Stimulated activated CD8-positive, alpha-beta memory T cell treated with anti-CD3 and anti-CD28 coated beads, Interleukin-12 subunit alpha, Interleukin-12 subunit beta, amount 100 ng/mL, for 4 hours (primary cell): ENCODE results near the gene SLCO1A2.
"Not testable (repeated sequence)": the region's sequence is repeated elsewhere in the genome, so short reads cannot be mapped to it uniquely, and the experiment has no call there.

Experiments
- DNase-seq: peaks from one replicate; pipeline ENCODE4 v3.0.0-alpha.2; 2020; ENCODE audit warnings: low read depth

Gene SLCO1A2, protein sequence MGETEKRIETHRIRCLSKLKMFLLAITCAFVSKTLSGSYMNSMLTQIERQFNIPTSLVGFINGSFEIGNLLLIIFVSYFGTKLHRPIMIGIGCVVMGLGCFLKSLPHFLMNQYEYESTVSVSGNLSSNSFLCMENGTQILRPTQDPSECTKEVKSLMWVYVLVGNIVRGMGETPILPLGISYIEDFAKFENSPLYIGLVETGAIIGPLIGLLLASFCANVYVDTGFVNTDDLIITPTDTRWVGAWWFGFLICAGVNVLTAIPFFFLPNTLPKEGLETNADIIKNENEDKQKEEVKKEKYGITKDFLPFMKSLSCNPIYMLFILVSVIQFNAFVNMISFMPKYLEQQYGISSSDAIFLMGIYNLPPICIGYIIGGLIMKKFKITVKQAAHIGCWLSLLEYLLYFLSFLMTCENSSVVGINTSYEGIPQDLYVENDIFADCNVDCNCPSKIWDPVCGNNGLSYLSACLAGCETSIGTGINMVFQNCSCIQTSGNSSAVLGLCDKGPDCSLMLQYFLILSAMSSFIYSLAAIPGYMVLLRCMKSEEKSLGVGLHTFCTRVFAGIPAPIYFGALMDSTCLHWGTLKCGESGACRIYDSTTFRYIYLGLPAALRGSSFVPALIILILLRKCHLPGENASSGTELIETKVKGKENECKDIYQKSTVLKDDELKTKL

GRCh38 chr12:21334771-21335325 is at the start of gene SLCO1A2:
Gene SLCO1A2 (minus strand): TSS chr12:21334917. CDS start chr12:21334647, 270 bp downstream.
- DNase-seq, result no peak

DNA sequence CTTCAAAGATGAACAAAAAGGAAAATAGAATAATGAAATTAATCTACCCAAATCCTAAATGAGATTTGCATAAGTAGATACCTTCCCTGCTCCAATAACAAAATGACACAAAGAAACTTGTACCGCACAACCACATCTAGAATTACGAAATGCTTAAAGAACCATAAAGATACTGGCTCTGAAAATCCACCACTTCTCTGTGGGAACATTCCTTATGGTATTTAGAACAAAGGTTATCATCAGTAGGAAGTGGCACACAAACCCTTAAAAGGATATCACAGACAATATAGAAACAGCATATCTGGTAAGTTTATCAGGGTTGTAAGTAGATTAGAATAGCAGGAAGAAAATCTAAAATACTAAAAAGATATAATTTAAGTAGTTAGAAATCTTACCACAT is 49.5 kb upstream of the SLCO1A2 start:
- no peak for DNase-seq

GRCh38 chr12:21381320-21381719 is 46.6 kb upstream of the SLCO1A2 start:
- DNase-seq, result not testable (repeated sequence)

DNA sequence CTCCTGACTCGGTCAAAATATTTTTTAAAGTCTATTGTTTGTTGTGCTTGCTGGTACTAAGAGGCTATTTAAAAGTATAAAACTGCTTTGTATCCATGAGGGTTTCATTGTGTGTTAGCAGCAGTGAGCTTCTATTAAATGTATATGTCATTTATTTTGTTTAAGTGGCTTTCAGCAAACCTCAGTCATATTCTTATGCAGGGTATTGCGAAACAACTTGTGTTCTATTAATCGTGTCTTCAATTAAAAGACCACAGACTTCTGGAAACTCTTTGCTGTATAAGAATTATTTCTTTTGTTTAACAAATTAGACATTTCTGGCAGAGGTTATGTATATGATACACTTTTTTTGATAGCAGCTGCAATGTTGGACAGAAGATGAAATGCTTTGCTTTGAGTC is 44.5 kb upstream of the SLCO1A2 start:
- no peak for DNase-seq

DNA sequence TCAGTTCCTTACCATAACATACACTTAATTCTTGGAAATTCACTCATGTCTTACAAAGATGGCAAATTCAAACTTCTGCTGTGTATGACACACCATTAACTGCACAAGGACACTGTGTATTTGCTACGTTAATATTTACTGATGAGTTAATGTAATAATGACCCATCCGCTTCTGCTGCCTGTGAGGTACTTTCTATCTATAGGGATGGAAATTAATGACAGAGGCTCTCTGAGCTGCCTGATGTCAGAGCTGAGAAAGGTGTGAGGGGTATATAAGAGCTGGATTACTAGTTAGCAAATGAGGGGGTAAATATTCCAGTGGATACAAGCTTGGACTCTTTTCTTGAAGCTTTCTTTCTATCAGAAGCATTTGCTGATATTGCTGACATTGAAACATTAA is 37.9 kb upstream of the SLCO1A2 start, which contains the start of gene IAPP:
Gene IAPP, plus strand, starts transcription at position 301 of the 400 bp plus-strand sequence. CDS start 450 bp downstream, outside the sequence.
- no peak for DNase-seq

GRCh38 chr12:21370845-21371449 is 36.2 kb upstream of the SLCO1A2 start:
- DNase-seq, result no peak

- DNase-seq, result no peak
Measured at GRCh38 chr12:21369141-21369980, 34.6 kb upstream of the SLCO1A2 start.

DNA sequence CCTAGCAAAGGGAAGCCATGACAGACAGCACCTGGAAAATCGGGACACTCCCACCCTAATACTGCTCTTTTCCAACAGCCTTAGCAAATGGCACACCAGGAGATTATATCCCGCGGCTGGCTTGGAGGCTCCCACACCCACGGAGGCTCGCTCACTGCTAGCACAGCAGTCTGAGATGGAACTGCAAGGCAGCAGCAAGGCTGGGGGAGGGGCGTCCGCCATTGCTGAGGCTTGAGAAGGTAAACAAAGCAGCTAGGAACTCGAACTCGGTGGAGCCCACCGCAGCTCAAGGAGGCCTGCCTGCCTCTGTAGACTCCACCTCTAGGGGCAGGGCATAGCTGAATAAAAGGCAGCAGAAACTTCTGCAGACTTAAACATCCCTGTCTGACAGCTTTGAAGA is 25.9 kb upstream of the SLCO1A2 start:
- not testable (repeated sequence) for DNase-seq

DNA sequence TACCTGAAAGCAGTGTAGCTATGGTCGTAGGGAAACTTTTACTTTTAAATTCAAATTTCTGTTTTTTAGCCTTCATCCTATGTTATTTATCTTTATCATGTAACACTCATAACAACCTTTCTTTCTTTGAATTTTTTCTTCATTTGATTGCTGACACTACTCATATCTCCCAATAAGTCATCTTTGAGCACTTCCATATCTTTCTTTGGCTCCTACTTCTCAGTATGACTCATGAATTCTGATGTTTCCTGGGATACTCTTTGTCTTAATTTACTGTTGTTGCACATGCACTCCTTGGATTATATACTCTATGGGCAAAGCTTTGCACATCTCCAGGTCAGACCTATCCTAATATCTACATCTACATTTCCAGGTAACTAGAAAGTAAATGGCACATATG is 19.9 kb upstream of the SLCO1A2 start:
- no peak for DNase-seq

GRCh38 chr12:21353948-21354347 is 19.2 kb upstream of the SLCO1A2 start:
- DNase-seq, result no peak

DNA sequence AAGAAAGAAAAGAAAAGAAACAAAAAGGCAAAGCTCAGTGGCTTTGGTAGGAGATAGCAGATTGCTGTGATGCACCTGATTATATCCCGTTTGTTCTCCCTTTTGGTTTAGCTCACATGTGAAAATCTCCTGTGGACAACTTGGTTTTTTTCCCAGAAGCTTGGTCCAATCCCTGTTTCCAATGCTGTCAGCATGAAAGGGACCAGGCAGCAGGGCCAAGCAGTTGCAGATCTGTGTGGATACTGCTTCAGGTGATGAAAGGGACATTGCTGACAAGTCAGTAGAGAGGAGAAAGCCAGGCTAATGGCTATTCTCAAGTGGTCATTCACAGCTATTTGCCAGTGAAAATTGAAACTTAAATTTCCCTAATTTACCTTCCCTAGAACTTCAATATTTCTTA is 18.8 kb upstream of the SLCO1A2 start:
- DNase-seq, result no peak

DNA sequence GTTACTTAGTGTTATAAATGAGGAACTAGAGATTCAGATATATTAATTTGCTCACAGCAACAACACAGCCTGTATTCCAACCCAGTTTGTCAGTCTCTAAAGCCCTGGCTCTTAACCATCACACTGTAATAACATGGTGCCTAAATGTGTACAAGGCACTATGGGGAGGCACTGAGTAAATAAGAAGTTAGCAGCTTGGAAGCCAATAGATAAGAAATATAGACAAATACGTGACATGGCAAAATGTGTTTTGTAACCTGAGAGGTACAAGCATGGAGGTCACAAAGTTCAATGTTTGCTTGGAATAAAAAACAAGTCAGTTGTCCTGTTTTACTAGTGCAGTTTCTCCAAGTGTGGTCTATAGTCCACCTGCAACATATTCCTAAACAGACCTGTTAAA is 16.3 kb upstream of the SLCO1A2 start:
- no peak for DNase-seq

GRCh38 chr12:21346542-21347205 is 12.0 kb upstream of the SLCO1A2 start:
- DNase-seq, result no peak

- no peak for DNase-seq
Measured at GRCh38 chr12:21343636-21344035, 8.9 kb upstream of the SLCO1A2 start.

DNA sequence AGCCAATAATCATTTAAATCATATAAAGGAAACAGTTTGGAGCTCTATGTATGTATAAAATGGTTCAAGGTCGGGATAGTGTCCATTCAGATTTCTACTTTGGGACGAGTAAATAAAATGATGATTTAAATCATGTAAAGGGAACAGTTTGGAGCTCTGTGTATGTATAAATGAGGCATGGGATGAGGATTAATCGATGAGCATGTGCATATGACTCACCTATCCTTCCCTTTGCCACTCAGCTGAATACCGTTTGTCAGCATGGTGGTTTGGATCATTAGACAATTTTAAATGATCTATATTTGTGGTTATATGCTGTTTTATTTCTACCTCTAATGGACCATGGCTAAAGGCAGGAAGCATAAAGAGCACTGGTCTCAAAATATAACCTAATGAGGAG is 7.1 kb upstream of the SLCO1A2 start:
- no peak for DNase-seq

GRCh38 chr12:21340403-21340802 is 5.7 kb upstream of the SLCO1A2 start:
- no peak for DNase-seq

GRCh38 chr12:21339921-21340320 is 5.2 kb upstream of the SLCO1A2 start:
- DNase-seq, result no peak

GRCh38 chr12:21337959-21338744 is 3.4 kb upstream of the SLCO1A2 start:
- DNase-seq, result no peak

DNA sequence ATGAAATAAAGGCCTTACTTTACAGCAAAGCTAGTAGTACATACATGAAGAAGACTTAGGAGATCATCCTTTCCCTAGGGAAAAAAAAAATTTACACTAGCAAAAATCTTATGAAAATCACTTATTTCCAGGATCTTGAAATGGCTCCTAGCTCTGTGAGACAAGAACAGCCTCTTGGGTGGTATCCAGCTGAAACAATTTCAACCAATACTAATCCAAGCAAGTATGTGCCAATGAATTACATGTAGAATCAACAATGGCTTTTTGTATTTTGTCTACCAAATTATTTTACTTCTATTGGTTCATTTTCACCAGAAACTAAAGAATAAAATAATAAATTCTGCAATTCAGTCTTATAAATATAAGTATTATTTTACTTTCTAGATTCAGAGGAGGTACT is 2.7 kb upstream of the SLCO1A2 start:
- DNase-seq, result no peak

DNA sequence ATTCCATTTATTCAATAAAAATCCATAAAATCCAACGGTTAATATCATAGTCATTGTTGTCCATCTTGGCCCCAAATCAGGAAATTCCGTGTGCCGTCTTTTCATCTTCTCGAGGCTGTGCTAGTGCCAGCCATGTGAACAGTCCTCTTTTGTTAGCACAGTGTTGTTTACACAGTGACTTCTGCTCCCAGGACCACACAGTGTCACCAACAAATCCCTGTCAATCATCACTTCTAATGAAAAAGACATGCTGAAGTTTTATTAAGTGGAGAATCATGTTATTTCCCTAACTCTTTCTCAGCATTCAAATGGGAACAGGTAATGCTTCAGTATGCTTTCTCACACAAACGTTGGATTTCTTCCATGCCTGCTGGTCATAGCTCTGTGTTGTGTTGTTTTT is 1.9 kb upstream of the SLCO1A2 start:
- no peak for DNase-seq
